Astrocyte (in vitro differentiated cells and primary cell): ENCODE data around the gene GPR37L1. TPM values are rescaled to one million over a fixed set of nuclear protein-coding genes. Genes with fewer than 3 reads are reported as not detected.

ENCODE experiments used
- DNase-seq: peaks from one replicate; pipeline ENCODE4 v3.0.0-alpha.2; 2010; ENCODE audit warnings: low read depth
- FAIRE-seq: peaks from 2 replicates; lab custom pipeline; 2011; peaks lifted over from hg19 to GRCh38; lab: Jason Lieb, UNC
- H2AFZ ChIP-seq: 2 replicates; pipeline ENCODE4 v1.6.0; 2012; ENCODE audit warnings: low read depth, low read length, inconsistent platforms
- H3K27ac ChIP-seq: 2 replicates; pipeline ENCODE4 v1.5.1; 2011; ENCODE audit warnings: low read depth, low read length, inconsistent platforms
- H3K27me3 ChIP-seq: 2 replicates; pipeline ENCODE4 v1.6.0; 2011; ENCODE audit warnings: low read length, inconsistent platforms; ENCODE audit not compliant: insufficient read depth
- H3K36me3 ChIP-seq: 2 replicates; pipeline ENCODE4 v1.5.1; 2011; ENCODE audit warnings: low read length, inconsistent platforms; ENCODE audit not compliant: insufficient read depth
- H3K4me1 ChIP-seq: 2 replicates; pipeline ENCODE4 v1.5.1; 2011; ENCODE audit warnings: low read length, inconsistent platforms; ENCODE audit not compliant: insufficient read depth
- H3K4me2 ChIP-seq: 2 replicates; pipeline ENCODE4 v1.6.0; 2012; ENCODE audit warnings: low read length, inconsistent platforms
- H3K4me3 ChIP-seq: 2 replicates; pipeline ENCODE4 v1.5.1; 2011; ENCODE audit warnings: low read depth, mild to moderate bottlenecking, low read length, inconsistent platforms; ENCODE audit not compliant: insufficient read depth
- H3K79me2 ChIP-seq: 2 replicates; pipeline ENCODE4 v1.6.0; 2012; ENCODE audit warnings: mild to moderate bottlenecking, low read length, inconsistent platforms; ENCODE audit not compliant: insufficient read depth
- H3K9ac ChIP-seq: 2 replicates; pipeline ENCODE4 v1.6.0; 2012; ENCODE audit warnings: mild to moderate bottlenecking, low read length, inconsistent platforms
- H3K9me3 ChIP-seq: 2 replicates; pipeline ENCODE4 v1.5.1; 2012; ENCODE audit warnings: low read depth, mild to moderate bottlenecking, low read length, inconsistent platforms; ENCODE audit not compliant: insufficient read depth
- H4K20me1 ChIP-seq: 2 replicates; pipeline ENCODE4 v1.6.0; 2012; ENCODE audit warnings: low read length, inconsistent platforms; ENCODE audit not compliant: insufficient read depth
- H3K27ac Mint-ChIP-seq: one replicate; pipeline ENCODE4 v1.8.0; 2021; ENCODE audit warnings: mild to moderate bottlenecking, mixed read lengths; ENCODE audit not compliant: unreplicated experiment
- H3K27me3 Mint-ChIP-seq: one replicate; pipeline ENCODE4 v1.8.0; 2021; ENCODE audit warnings: low read depth, mixed read lengths; ENCODE audit not compliant: unreplicated experiment
- H3K36me3 Mint-ChIP-seq: one replicate; pipeline ENCODE4 v1.8.0; 2021; ENCODE audit warnings: low read depth, mixed read lengths; ENCODE audit not compliant: unreplicated experiment
- H3K4me1 Mint-ChIP-seq: one replicate; pipeline ENCODE4 v1.8.0; 2021; ENCODE audit warnings: low read depth, mixed read lengths; ENCODE audit not compliant: unreplicated experiment
- H3K4me3 Mint-ChIP-seq: one replicate; pipeline ENCODE4 v1.8.0; 2021; ENCODE audit warnings: mild to moderate bottlenecking, moderate library complexity, mixed read lengths; ENCODE audit not compliant: unreplicated experiment
- H3K9me3 Mint-ChIP-seq: one replicate; pipeline ENCODE4 v1.8.0; 2021; ENCODE audit warnings: mild to moderate bottlenecking, mixed read lengths; ENCODE audit not compliant: unreplicated experiment
- EZH2 ChIP-seq: IDR thresholded peaks from 2 replicates; pipeline ENCODE4 v1.6.1; 2012; ENCODE audit warnings: mild to moderate bottlenecking, low read length, inconsistent platforms; ENCODE audit not compliant: insufficient read depth
- total RNA-seq: library from RNA; stranded (reverse); gene quantifications from 2 replicates; pipeline ENCODE4 v1.2.1, GENCODE V29; 2021
- TF ChIP-seq, protein P1 (sequence below): IDR thresholded peaks from 2 replicates; pipeline ENCODE4 v1.5.1; 2011; ENCODE audit warnings: low read depth, mild to moderate bottlenecking, inconsistent platforms, low read length, moderate library complexity; ENCODE audit not compliant: insufficient read depth

Gene GPR37L1
- total RNA-seq, 1 donor from 2014 or later = not detected

DNA sequence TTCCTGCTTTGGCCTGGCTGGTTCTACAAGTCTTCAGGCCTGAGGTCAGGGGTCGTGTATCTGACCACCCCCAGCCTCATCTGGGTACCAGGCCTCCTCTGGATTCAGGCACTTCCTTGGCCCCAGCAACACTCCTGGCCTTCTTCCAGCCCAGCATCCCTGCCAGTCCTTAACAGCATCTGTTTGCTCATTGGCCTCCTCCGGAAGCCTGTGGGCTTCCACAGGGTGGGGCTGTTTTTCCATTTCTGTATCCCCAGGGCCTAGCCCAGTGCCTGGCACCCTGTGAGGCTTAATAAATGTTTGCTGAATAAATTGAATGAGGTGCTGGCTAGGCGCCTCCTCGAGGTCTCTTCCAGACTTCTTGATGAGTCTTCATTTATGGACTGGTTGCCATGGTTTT lies 21.5 kb upstream of the GPR37L1 start:
- TF ChIP-seq, protein P1, sequence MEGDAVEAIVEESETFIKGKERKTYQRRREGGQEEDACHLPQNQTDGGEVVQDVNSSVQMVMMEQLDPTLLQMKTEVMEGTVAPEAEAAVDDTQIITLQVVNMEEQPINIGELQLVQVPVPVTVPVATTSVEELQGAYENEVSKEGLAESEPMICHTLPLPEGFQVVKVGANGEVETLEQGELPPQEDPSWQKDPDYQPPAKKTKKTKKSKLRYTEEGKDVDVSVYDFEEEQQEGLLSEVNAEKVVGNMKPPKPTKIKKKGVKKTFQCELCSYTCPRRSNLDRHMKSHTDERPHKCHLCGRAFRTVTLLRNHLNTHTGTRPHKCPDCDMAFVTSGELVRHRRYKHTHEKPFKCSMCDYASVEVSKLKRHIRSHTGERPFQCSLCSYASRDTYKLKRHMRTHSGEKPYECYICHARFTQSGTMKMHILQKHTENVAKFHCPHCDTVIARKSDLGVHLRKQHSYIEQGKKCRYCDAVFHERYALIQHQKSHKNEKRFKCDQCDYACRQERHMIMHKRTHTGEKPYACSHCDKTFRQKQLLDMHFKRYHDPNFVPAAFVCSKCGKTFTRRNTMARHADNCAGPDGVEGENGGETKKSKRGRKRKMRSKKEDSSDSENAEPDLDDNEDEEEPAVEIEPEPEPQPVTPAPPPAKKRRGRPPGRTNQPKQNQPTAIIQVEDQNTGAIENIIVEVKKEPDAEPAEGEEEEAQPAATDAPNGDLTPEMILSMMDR = no peak
- TF ChIP-seq EZH2 = no peak
- H3K9me3 ChIP-seq = no peaks in the 10 kb centered on the region
- no peaks in the 10 kb centered on the region for H3K27me3 Mint-ChIP-seq
- H3K4me1 Mint-ChIP-seq = peaks cover 11% of the 10 kb centered on the region
- H3K4me2 ChIP-seq = no peak overlapping the region
- H3K27ac ChIP-seq = no peak overlapping the region
- H3K36me3 ChIP-seq = no peaks in the 10 kb centered on the region
- H3K79me2 ChIP-seq = no peaks in the 10 kb centered on the region
- no peak overlapping the region for H3K9ac ChIP-seq
- no peak for DNase-seq
- no peak overlapping the region for H3K4me3 Mint-ChIP-seq
- no peaks in the 10 kb centered on the region for H3K36me3 Mint-ChIP-seq
- no peak overlapping the region for H3K27ac Mint-ChIP-seq
- no peaks in the 10 kb centered on the region for H4K20me1 ChIP-seq
- H3K27me3 ChIP-seq = no peaks in the 10 kb centered on the region
- no peak overlapping the region for H3K4me3 ChIP-seq
- no peaks in the 10 kb centered on the region for H3K9me3 Mint-ChIP-seq
- no peak overlapping the region for H2AFZ ChIP-seq
- FAIRE-seq = no peak
- peaks cover 13% of the 10 kb centered on the region for H3K4me1 ChIP-seq

DNA sequence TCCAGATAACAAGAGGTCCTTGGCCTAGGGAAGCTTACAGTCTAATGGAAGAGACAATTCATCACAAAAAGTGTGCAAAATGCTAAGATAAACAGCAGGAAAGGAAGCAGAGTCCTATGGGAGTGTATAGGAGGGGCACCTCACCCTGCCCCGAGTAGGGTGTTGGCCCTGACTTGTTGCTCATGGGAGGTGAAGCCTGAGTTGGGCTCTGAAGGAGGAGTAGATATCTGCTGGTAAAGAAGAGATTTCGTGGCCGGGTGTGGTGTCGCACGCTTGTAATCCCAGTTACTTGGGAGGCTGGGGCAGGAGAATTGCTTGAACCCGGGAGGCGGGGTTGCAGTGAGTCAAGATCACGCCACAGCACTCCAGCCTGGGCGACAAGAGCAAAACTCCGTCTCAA lies 18.6 kb upstream of the GPR37L1 start:
- TF ChIP-seq, protein P1 = no peak
- TF ChIP-seq EZH2 = no peak
- no peak for DNase-seq
- H3K27ac Mint-ChIP-seq = peak overlapping the region; percentile 41

DNA sequence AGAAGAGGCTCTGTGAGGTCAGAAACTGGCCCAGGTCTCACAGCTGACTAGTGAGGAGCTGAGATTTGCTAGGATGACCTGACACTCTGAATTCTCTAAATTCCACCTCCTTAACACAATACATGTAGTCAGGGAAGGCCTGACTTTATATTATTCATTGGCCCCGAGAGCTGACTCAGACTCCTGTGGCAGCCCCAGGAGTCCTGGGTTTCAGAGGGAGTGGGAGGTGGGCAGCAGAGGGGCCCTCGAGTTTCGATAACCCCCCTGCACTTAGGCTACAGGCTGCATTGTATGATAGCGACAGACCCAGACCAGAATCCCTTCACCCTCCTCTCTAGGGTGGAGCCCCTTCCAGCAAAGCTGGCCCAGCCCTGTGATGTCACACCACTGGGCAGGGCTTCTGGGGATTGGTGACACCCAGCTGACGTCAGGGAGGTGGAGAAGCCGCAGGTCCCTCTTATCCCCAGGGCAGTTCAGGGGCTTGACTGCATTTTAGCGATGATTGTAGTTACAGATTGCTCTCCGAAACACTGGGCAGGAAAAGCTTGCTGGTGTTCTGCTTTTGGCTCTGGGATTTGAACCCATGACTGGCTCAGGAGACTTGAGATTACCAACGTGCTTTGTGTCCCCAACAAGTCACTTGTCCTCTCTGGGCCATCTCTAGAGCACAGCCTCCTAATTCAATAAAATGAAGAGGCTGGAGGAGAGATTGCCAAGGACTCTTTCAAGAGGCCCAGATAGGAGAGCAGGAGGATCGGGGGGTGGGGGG lies 17.0 kb upstream of the GPR37L1 start:
- TF ChIP-seq, protein P1 = no peak
- TF ChIP-seq EZH2 = no peak
- H3K4me3 ChIP-seq = no peak overlapping the region
- H3K4me2 ChIP-seq = peak overlapping the region; percentile 70
- H3K27ac Mint-ChIP-seq = peak overlapping the region; percentile 75
- no peaks in the 10 kb centered on the region for H3K9me3 ChIP-seq
- H4K20me1 ChIP-seq = no peaks in the 10 kb centered on the region
- H3K27me3 Mint-ChIP-seq = peaks cover 6% of the 10 kb centered on the region
- FAIRE-seq = no peak
- no peaks in the 10 kb centered on the region for H3K9me3 Mint-ChIP-seq
- peak overlapping the region; percentile 62 for H3K4me3 Mint-ChIP-seq
- H2AFZ ChIP-seq = peak overlapping the region; percentile 75
- no peaks in the 10 kb centered on the region for H3K36me3 ChIP-seq
- peaks cover 13% of the 10 kb centered on the region for H3K4me1 Mint-ChIP-seq
- H3K27ac ChIP-seq = peak overlapping the region; percentile 68
- peak overlapping the region; percentile 46 for H3K9ac ChIP-seq
- no peaks in the 10 kb centered on the region for H3K27me3 ChIP-seq
- DNase-seq = peak; percentile 76
- no peaks in the 10 kb centered on the region for H3K79me2 ChIP-seq
- no peaks in the 10 kb centered on the region for H3K36me3 Mint-ChIP-seq
- H3K4me1 ChIP-seq = peaks cover 27% of the 10 kb centered on the region

More for the DNA sequence above, 18.6 kb upstream of the GPR37L1 start:
- Histone ChIP-seq H3K27me3 (no peaks in the 10 kb centered on the region), H3K36me3 (no peaks in the 10 kb centered on the region), H3K9me3 (no peaks in the 10 kb centered on the region), H3K4me2 (no peak overlapping the region), H3K4me3 (no peak overlapping the region), H3K4me1 (peaks cover 27% of the 10 kb centered on the region), H3K9ac (no peak overlapping the region), H2AFZ (no peak overlapping the region), H3K79me2 (no peaks in the 10 kb centered on the region), H4K20me1 (no peaks in the 10 kb centered on the region), H3K27ac (no peak overlapping the region)
- no peak for FAIRE-seq
- peaks cover 6% of the 10 kb centered on the region for H3K27me3 Mint-ChIP-seq
- no peaks in the 10 kb centered on the region for H3K9me3 Mint-ChIP-seq
- no peak overlapping the region for H3K4me3 Mint-ChIP-seq
- H3K36me3 Mint-ChIP-seq = no peaks in the 10 kb centered on the region
- H3K4me1 Mint-ChIP-seq = peaks cover 13% of the 10 kb centered on the region
